Measurements from ENCODE around the gene ADAMTSL1.

The ADAMTSL1 gene

GRCh38 chr9:18905883-18906629 lies 432.1 kb downstream of the ADAMTSL1 start:
- peaks cover 48% of the 10 kb centered on the region for H3K4me1 ChIP-seq (ENCODE audit: insufficient read depth, low read length, poor library complexity, severe bottlenecking)
- no peak overlapping the region for H3K9ac ChIP-seq (ENCODE audit: low read depth, low read length, poor library complexity, severe bottlenecking)
- no peaks in the 10 kb centered on the region for H3F3A ChIP-seq (ENCODE audit: low read depth)
- H3K4me2 ChIP-seq (ENCODE audit: low read depth, low read length, poor library complexity, severe bottlenecking), result peak overlapping the region; percentile 16
- no peaks in the 10 kb centered on the region for H3K36me3 ChIP-seq (ENCODE audit: insufficient read depth, low read length)
- H2AFZ ChIP-seq (ENCODE audit: low read length), result peak overlapping the region; percentile 46; the same call in 1 of the 2 replicates
- no peaks in the 10 kb centered on the region for H3K9me3 ChIP-seq (ENCODE audit: insufficient read depth, low read depth, low read length)
- TF ChIP-seq CTCF (conservative IDR thresholded peaks at IDR 0.05; ENCODE audit: low read length) (no peak), EZH2phosphoT487 (IDR thresholded peaks at IDR 0.05; ENCODE audit: borderline replicate concordance) (no peak)
- no peak overlapping the region for H3K4me3 ChIP-seq (ENCODE audit: low read length, poor library complexity, severe bottlenecking)
- H3K9me2 ChIP-seq (replicated peaks; ENCODE audit: low read depth, low read length), result no peaks in the 10 kb centered on the region
- H4K20me1 ChIP-seq (ENCODE audit: insufficient read depth, low read length, poor library complexity, severe bottlenecking), result no peaks in the 10 kb centered on the region
- H3K79me2 ChIP-seq (ENCODE audit: insufficient read depth, low read length), result no peaks in the 10 kb centered on the region
- no peaks in the 10 kb centered on the region for H3K27me3 ChIP-seq (ENCODE audit: insufficient read depth, low read length, poor library complexity, severe bottlenecking)

GRCh38 chr9:18906656-18907395 lies 432.9 kb downstream of the ADAMTSL1 start:
- Histone ChIP-seq H2AFZ (ENCODE audit: low read length) (peak overlapping the region; percentile 46; the same call in 1 of the 2 replicates), H3K36me3 (ENCODE audit: insufficient read depth, low read length) (no peaks in the 10 kb centered on the region), H3K4me2 (ENCODE audit: low read depth, low read length, poor library complexity, severe bottlenecking) (peak overlapping the region; percentile 16), H3K27me3 (ENCODE audit: insufficient read depth, low read length, poor library complexity, severe bottlenecking) (no peaks in the 10 kb centered on the region), H3F3A (ENCODE audit: low read depth) (no peaks in the 10 kb centered on the region), H3K9me2 (replicated peaks; ENCODE audit: low read depth, low read length) (no peaks in the 10 kb centered on the region), H3K4me1 (ENCODE audit: insufficient read depth, low read length, poor library complexity, severe bottlenecking) (peaks cover 49% of the 10 kb centered on the region), H3K79me2 (ENCODE audit: insufficient read depth, low read length) (no peaks in the 10 kb centered on the region), H3K9me3 (ENCODE audit: insufficient read depth, low read depth, low read length) (no peaks in the 10 kb centered on the region), H4K20me1 (ENCODE audit: insufficient read depth, low read length, poor library complexity, severe bottlenecking) (no peaks in the 10 kb centered on the region), H3K9ac (ENCODE audit: low read depth, low read length, poor library complexity, severe bottlenecking) (no peak overlapping the region), H3K4me3 (ENCODE audit: low read length, poor library complexity, severe bottlenecking) (no peak overlapping the region)
- no peak for TF ChIP-seq EZH2phosphoT487 (IDR thresholded peaks at IDR 0.05; ENCODE audit: borderline replicate concordance)
- no peak for TF ChIP-seq CTCF (conservative IDR thresholded peaks at IDR 0.05; ENCODE audit: low read length)

- H3K4me2 ChIP-seq (ENCODE audit: low read depth, low read length, poor library complexity, severe bottlenecking), result no peak overlapping the region
- H3K36me3 ChIP-seq (ENCODE audit: insufficient read depth, low read length), result no peaks in the 10 kb centered on the region
- no peak overlapping the region for H3K9ac ChIP-seq (ENCODE audit: low read depth, low read length, poor library complexity, severe bottlenecking)
- no peaks in the 10 kb centered on the region for H3K27me3 ChIP-seq (ENCODE audit: insufficient read depth, low read length, poor library complexity, severe bottlenecking)
- no peaks in the 10 kb centered on the region for H3F3A ChIP-seq (ENCODE audit: low read depth)
- no peaks in the 10 kb centered on the region for H3K9me3 ChIP-seq (ENCODE audit: insufficient read depth, low read depth, low read length)
- no peaks in the 10 kb centered on the region for H4K20me1 ChIP-seq (ENCODE audit: insufficient read depth, low read length, poor library complexity, severe bottlenecking)
- no peak overlapping the region for H3K4me3 ChIP-seq (ENCODE audit: low read length, poor library complexity, severe bottlenecking)
- no peaks in the 10 kb centered on the region for H3K79me2 ChIP-seq (ENCODE audit: insufficient read depth, low read length)
- no peak for TF ChIP-seq EZH2phosphoT487 (IDR thresholded peaks at IDR 0.05; ENCODE audit: borderline replicate concordance)
- no peak for TF ChIP-seq CTCF (conservative IDR thresholded peaks at IDR 0.05; ENCODE audit: low read length)
- no peaks in the 10 kb centered on the region for H3K9me2 ChIP-seq (replicated peaks; ENCODE audit: low read depth, low read length)
- H3K4me1 ChIP-seq (ENCODE audit: insufficient read depth, low read length, poor library complexity, severe bottlenecking), result peaks cover 49% of the 10 kb centered on the region
- H2AFZ ChIP-seq (ENCODE audit: low read length), result peak overlapping the region; percentile 14
Observed at GRCh38 chr9:18907927-18908625, 434.1 kb downstream of the ADAMTSL1 start.
